Liver (tissue), 9 donors: ENCODE measurements around the gene PGAP3. TPM values are rescaled to one million over a fixed set of nuclear protein-coding genes. Genes with fewer than 3 reads are reported as not detected.

ENCODE experiments used
- DNase-seq: peaks from one replicate; pipeline ENCODE4 v3.0.0-alpha.2; 2017; ENCODE audit warnings: low spot score
- H3K27ac ChIP-seq, 2 donors: one replicate each; pipeline ENCODE4 v1.7.0; 2013; ENCODE audit warnings: inconsistent platforms in 2 of 2, low read length in 2 of 2, control low read depth in 1 of 2, low read depth in 1 of 2, mild to moderate bottlenecking in 1 of 2
- H3K27me3 ChIP-seq, 4 donors: one replicate each; pipeline versions ENCODE4 v1.6.1 to v1.7.0; 2013; ENCODE audit warnings: low read length in 3 of 4, inconsistent platforms in 1 of 4, mild to moderate bottlenecking in 1 of 4, moderate library complexity in 1 of 4; ENCODE audit not compliant: control insufficient read depth in 4 of 4, insufficient read depth in 4 of 4
- H3K36me3 ChIP-seq, 4 donors: one replicate each; pipeline versions ENCODE4 v1.6.1 to v1.7.0; 2013; ENCODE audit warnings: low read length in 3 of 4, mild to moderate bottlenecking in 3 of 4, low read depth in 1 of 4, moderate library complexity in 1 of 4; ENCODE audit not compliant: control insufficient read depth in 4 of 4, insufficient read depth in 3 of 4
- H3K4me1 ChIP-seq, 4 donors: one replicate each; pipeline versions ENCODE4 v1.6.1 to v1.7.0; 2013; ENCODE audit warnings: low read length in 3 of 4, mild to moderate bottlenecking in 3 of 4, moderate library complexity in 1 of 4; ENCODE audit not compliant: control insufficient read depth in 4 of 4, insufficient read depth in 4 of 4
- H3K4me3 ChIP-seq, 3 donors: one replicate each; pipeline versions ENCODE4 v1.6.1 to v1.7.0; 2013; ENCODE audit warnings: low read length in 3 of 3, control low read depth in 1 of 3, low read depth in 1 of 3, mild to moderate bottlenecking in 1 of 3
- H3K9ac ChIP-seq, 2 donors: one replicate each; pipeline ENCODE4 v1.7.0; 2013; ENCODE audit warnings: low read length in 2 of 2, mild to moderate bottlenecking in 2 of 2, moderate library complexity in 2 of 2, control low read depth in 1 of 2, low read depth in 1 of 2
- H3K9me3 ChIP-seq, 4 donors: one replicate each; pipeline versions ENCODE4 v1.6.1 to v1.7.0; 2013; ENCODE audit warnings: low read length in 3 of 4; ENCODE audit not compliant: control insufficient read depth in 4 of 4
- ATF3 ChIP-seq: IDR thresholded peaks from 2 replicates; pipeline ENCODE4 v1.6.1; 2016; ENCODE audit warnings: antibody characterized with exemption
- EGR1 ChIP-seq, 2 donors: IDR thresholded peaks; 2 replicates each; pipeline ENCODE4 v1.6.1; 2016 to 2018; ENCODE audit warnings: antibody characterized with exemption in 2 of 2, low read depth in 2 of 2
- FOXA1 ChIP-seq: IDR thresholded peaks from 2 replicates; pipeline ENCODE4 v1.6.1; 2016; ENCODE audit warnings: antibody characterized with exemption
- FOXA2 ChIP-seq: IDR thresholded peaks from 2 replicates; pipeline ENCODE4 v1.6.1; 2016; ENCODE audit warnings: antibody characterized with exemption
- GABPA ChIP-seq, 2 donors: IDR thresholded peaks in 1 of 2; conservative IDR thresholded peaks in 1 of 2; 2 replicates each; pipeline ENCODE4 v1.6.1; 2016; ENCODE audit warnings: antibody characterized with exemption in 2 of 2, mild to moderate bottlenecking in 1 of 2, moderate library complexity in 1 of 2
- HNF4A ChIP-seq, 2 donors: conservative IDR thresholded peaks; 2 replicates each; pipeline ENCODE4 v1.6.1; 2016; ENCODE audit warnings: antibody characterized with exemption in 2 of 2, mild to moderate bottlenecking in 2 of 2
- HNF4G ChIP-seq: IDR thresholded peaks from 2 replicates; pipeline ENCODE4 v1.6.1; 2016; ENCODE audit warnings: antibody characterized with exemption
- JUND ChIP-seq, 2 donors: IDR thresholded peaks; 2 replicates each; pipeline ENCODE4 v1.6.1; 2016; ENCODE audit warnings: antibody characterized with exemption in 2 of 2
- MAX ChIP-seq: IDR thresholded peaks from 2 replicates; pipeline ENCODE4 v1.6.1; 2016; ENCODE audit warnings: antibody characterized with exemption
- NR2F2 ChIP-seq: IDR thresholded peaks from 2 replicates; pipeline ENCODE4 v1.6.1; 2016; ENCODE audit warnings: antibody characterized with exemption
- RAD21 ChIP-seq, 2 donors: IDR thresholded peaks; 2 replicates each; pipeline ENCODE4 v1.6.1; 2016; ENCODE audit warnings: antibody characterized with exemption in 2 of 2, mild to moderate bottlenecking in 2 of 2
- RXRA ChIP-seq, 2 donors: IDR thresholded peaks; 2 replicates each; pipeline ENCODE4 v1.6.1; 2017 to 2018; ENCODE audit warnings: antibody characterized with exemption in 2 of 2, mild to moderate bottlenecking in 1 of 2
- SP1 ChIP-seq: IDR thresholded peaks from 2 replicates; pipeline ENCODE4 v1.6.1; 2018; ENCODE audit warnings: antibody characterized with exemption, mild to moderate bottlenecking
- TAF1 ChIP-seq: conservative IDR thresholded peaks from 2 replicates; pipeline ENCODE4 v1.6.1; 2016; ENCODE audit warnings: antibody characterized with exemption, mild to moderate bottlenecking
- YY1 ChIP-seq: IDR thresholded peaks from 2 replicates; pipeline ENCODE4 v1.6.1; 2016; ENCODE audit warnings: antibody characterized with exemption, mild to moderate bottlenecking
- ZBTB33 ChIP-seq: IDR thresholded peaks from 2 replicates; pipeline ENCODE4 v1.6.1; 2016; ENCODE audit warnings: antibody characterized with exemption
- WGBS: extraction: QIAGEN DNeasy Blood & Tissue Kit; methylation state at CpG from one replicate; pipeline ENCODE4 v1.1.7; 2013; 5-methylcytosine and 5-hydroxymethylcytosine counted together
- polyA plus RNA-seq, 2 donors: library from polyadenylated mRNA; stranded (reverse) in 1 of 2; unstranded in 1 of 2; fragments of 200-250 nt in 1 of 2; fragments of >200 nt in 1 of 2; fragmentation: Nextera tagmentation in 1 of 2; extraction: Ambion mirVana in 1 of 2; gene quantifications; one replicate each; pipeline versions ENCODE4 v1.2.1 to v1.2.3, GENCODE V29; 2013 to 2015
- total RNA-seq, 2 donors: library from RNA; depleted of rRNA; stranded (reverse); fragments of >200 nt; gene quantifications; one replicate each; pipeline ENCODE4 v1.2.3, GENCODE V29; 2014
- TF ChIP-seq, protein P1 (sequence below): IDR thresholded peaks from 2 replicates; pipeline ENCODE4 v1.6.1; 2016; ENCODE audit warnings: antibody characterized with exemption, mild to moderate bottlenecking
- TF ChIP-seq, protein P2 (sequence below): fragments of 150-350 bp; IDR thresholded peaks from 2 replicates; pipeline ENCODE4 v1.5.1; 2017; ENCODE audit warnings: improper control_type of control experiment, low read depth, low read length; ENCODE audit not compliant: missing input control
- donor health status: healthy.
- donor health status: healthy.
- donor health status: healthy.
- donor health status: healthy.
- donor health status: healthy.

PGAP3 gene
- total and polyA plus RNA-seq, 4 donors = 7.9 to 19.5 (median 14.0) TPM

GRCh38 chr17:39705786-39706348 is 18.0 kb upstream of the PGAP3 start:
- WGBS = 33% methylated on average over 12 of the region's 12 CpGs
- Histone ChIP-seq H3K36me3 (peaks cover 0 to 15% (median 3%) of the 10 kb centered on the region in 4 donors), H3K27me3 (no peaks in the 10 kb centered on the region), H3K9ac (peak overlapping the region in 1 of 2 donors; percentile 41), H3K4me3 (peak overlapping the region in 1 of 3 donors; percentile 26), H3K27ac (peak overlapping the region; percentile 95 to 98), H3K4me1 (peaks cover 29 to 63% (median 59%) of the 10 kb centered on the region in 4 donors), H3K9me3 (no peaks in the 10 kb centered on the region)
- no peak for DNase-seq
- TF ChIP-seq SP1 (peak; percentile 71), ATF3 (no peak), RAD21 (IDR thresholded peaks at IDR 0.05) (no peak), GABPA (IDR thresholded peaks at IDR 0.05 in 1 of 2, conservative IDR thresholded peaks at IDR 0.05 in 1 of 2) (no peak), FOXA1 (no peak), NR2F2 (no peak), HNF4G (no peak), MAX (peak; percentile 62), FOXA2 (no peak), EGR1 (IDR thresholded peaks at IDR 0.05; ENCODE audit: low read depth in 2 of 2) (no peak), ZBTB33 (no peak), YY1 (peak; percentile 50), JUND (IDR thresholded peaks at IDR 0.05) (peak; percentile 29 to 82), TAF1 (no peak), HNF4A (conservative IDR thresholded peaks at IDR 0.05) (peak in 1 of 2 donors; percentile 72), RXRA (IDR thresholded peaks at IDR 0.05) (peak; percentile 60 to 90)
- TF ChIP-seq, protein P1, sequence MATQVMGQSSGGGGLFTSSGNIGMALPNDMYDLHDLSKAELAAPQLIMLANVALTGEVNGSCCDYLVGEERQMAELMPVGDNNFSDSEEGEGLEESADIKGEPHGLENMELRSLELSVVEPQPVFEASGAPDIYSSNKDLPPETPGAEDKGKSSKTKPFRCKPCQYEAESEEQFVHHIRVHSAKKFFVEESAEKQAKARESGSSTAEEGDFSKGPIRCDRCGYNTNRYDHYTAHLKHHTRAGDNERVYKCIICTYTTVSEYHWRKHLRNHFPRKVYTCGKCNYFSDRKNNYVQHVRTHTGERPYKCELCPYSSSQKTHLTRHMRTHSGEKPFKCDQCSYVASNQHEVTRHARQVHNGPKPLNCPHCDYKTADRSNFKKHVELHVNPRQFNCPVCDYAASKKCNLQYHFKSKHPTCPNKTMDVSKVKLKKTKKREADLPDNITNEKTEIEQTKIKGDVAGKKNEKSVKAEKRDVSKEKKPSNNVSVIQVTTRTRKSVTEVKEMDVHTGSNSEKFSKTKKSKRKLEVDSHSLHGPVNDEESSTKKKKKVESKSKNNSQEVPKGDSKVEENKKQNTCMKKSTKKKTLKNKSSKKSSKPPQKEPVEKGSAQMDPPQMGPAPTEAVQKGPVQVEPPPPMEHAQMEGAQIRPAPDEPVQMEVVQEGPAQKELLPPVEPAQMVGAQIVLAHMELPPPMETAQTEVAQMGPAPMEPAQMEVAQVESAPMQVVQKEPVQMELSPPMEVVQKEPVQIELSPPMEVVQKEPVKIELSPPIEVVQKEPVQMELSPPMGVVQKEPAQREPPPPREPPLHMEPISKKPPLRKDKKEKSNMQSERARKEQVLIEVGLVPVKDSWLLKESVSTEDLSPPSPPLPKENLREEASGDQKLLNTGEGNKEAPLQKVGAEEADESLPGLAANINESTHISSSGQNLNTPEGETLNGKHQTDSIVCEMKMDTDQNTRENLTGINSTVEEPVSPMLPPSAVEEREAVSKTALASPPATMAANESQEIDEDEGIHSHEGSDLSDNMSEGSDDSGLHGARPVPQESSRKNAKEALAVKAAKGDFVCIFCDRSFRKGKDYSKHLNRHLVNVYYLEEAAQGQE = no peak
- TF ChIP-seq, protein P2, sequence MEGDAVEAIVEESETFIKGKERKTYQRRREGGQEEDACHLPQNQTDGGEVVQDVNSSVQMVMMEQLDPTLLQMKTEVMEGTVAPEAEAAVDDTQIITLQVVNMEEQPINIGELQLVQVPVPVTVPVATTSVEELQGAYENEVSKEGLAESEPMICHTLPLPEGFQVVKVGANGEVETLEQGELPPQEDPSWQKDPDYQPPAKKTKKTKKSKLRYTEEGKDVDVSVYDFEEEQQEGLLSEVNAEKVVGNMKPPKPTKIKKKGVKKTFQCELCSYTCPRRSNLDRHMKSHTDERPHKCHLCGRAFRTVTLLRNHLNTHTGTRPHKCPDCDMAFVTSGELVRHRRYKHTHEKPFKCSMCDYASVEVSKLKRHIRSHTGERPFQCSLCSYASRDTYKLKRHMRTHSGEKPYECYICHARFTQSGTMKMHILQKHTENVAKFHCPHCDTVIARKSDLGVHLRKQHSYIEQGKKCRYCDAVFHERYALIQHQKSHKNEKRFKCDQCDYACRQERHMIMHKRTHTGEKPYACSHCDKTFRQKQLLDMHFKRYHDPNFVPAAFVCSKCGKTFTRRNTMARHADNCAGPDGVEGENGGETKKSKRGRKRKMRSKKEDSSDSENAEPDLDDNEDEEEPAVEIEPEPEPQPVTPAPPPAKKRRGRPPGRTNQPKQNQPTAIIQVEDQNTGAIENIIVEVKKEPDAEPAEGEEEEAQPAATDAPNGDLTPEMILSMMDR = no peak
